Central memory CD8-positive, alpha-beta T cell (primary cell): ENCODE data around the gene ZC3H13.

Experiments used
- ATAC-seq: fragments of 150-1000 bp; cut with Tn5 transposase; replicated peaks from 2 replicates; pipeline ENCODE4 v1.10.0; 2022; ENCODE audit warnings: mild to moderate bottlenecking, moderate FRiP score, moderate number of reproducible peaks; ENCODE audit not compliant: poor library complexity, severe bottlenecking; ENCODE audit errors: extremely low read depth
- DNase-seq, 2 donors: peaks; one replicate each; pipeline ENCODE4 v3.0.0; 2021; ENCODE audit warnings: low spot score in 2 of 2
- H3K27ac Mint-ChIP-seq: one replicate; pipeline ENCODE4 v1.8.0; 2022; ENCODE audit warnings: low read depth, mild to moderate bottlenecking, moderate library complexity, mixed read lengths
- H3K27me3 Mint-ChIP-seq: one replicate; pipeline ENCODE4 v1.8.0; 2022; ENCODE audit warnings: mixed read lengths
- H3K36me3 Mint-ChIP-seq: one replicate; pipeline ENCODE4 v1.8.0; 2022; ENCODE audit warnings: mild to moderate bottlenecking, moderate library complexity, mixed read lengths; ENCODE audit not compliant: insufficient read depth
- H3K4me1 Mint-ChIP-seq: one replicate; pipeline ENCODE4 v1.8.0; 2022; ENCODE audit warnings: mixed read lengths
- H3K4me3 Mint-ChIP-seq: one replicate; pipeline ENCODE4 v1.8.0; 2022; ENCODE audit warnings: mild to moderate bottlenecking, moderate library complexity, mixed read lengths
- H3K9me3 Mint-ChIP-seq: one replicate; pipeline ENCODE4 v1.8.0; 2022; ENCODE audit warnings: mixed read lengths

Gene ZC3H13

GRCh38 chr13:46052319-46053161, at the start of gene ZC3H13:
Gene ZC3H13, minus strand, starts transcription at chr13:46052746. Its CDS starts 7,239 bp downstream, at chr13:46045507.
- Mint-ChIP-seq H3K4me3 (peak within 1 kb of the TSS; percentile 95), H3K9me3 (no peaks in the 10 kb centered on the region), H3K36me3 (peaks cover 8% of the 10 kb centered on the region), H3K4me1 (peaks cover 36% of the 10 kb centered on the region), H3K27me3 (peaks cover 33% of the 10 kb centered on the region), H3K27ac (peak within 1 kb of the TSS; percentile 100)
- ATAC-seq (peak; percentile 99), DNase-seq (peak; percentile 82 to 87)

GRCh38 chr13:46102255-46102605, 49.7 kb upstream of the ZC3H13 start:
- no peaks in the 10 kb centered on the region for H3K9me3 Mint-ChIP-seq
- DNase-seq (no peak), ATAC-seq (no peak)
- no peak overlapping the region for H3K27ac Mint-ChIP-seq
- no peak overlapping the region for H3K4me3 Mint-ChIP-seq
- H3K36me3 Mint-ChIP-seq: no peaks in the 10 kb centered on the region
- peaks cover 3% of the 10 kb centered on the region for H3K4me1 Mint-ChIP-seq
- peaks cover 7% of the 10 kb centered on the region for H3K27me3 Mint-ChIP-seq

GRCh38 chr13:46101484-46102254, 49.1 kb upstream of the ZC3H13 start:
- H3K4me1 Mint-ChIP-seq: no peaks in the 10 kb centered on the region
- ATAC-seq: no peak
- DNase-seq: no peak
- H3K36me3 Mint-ChIP-seq: no peaks in the 10 kb centered on the region
- H3K27ac Mint-ChIP-seq: no peak overlapping the region
- H3K9me3 Mint-ChIP-seq: no peaks in the 10 kb centered on the region
- H3K27me3 Mint-ChIP-seq: peaks cover 7% of the 10 kb centered on the region
- no peak overlapping the region for H3K4me3 Mint-ChIP-seq

GRCh38 chr13:46101002-46101401, 48.5 kb upstream of the ZC3H13 start:
- no peak for ATAC-seq
- Mint-ChIP-seq H3K36me3 (no peaks in the 10 kb centered on the region), H3K4me3 (no peak overlapping the region), H3K9me3 (no peaks in the 10 kb centered on the region), H3K27me3 (peaks cover 14% of the 10 kb centered on the region), H3K4me1 (no peaks in the 10 kb centered on the region), H3K27ac (no peak overlapping the region)
- no peak for DNase-seq

- no peak for ATAC-seq
- Mint-ChIP-seq H3K4me3 (no peak overlapping the region), H3K9me3 (no peaks in the 10 kb centered on the region), H3K27me3 (peaks cover 21% of the 10 kb centered on the region), H3K27ac (no peak overlapping the region), H3K36me3 (no peaks in the 10 kb centered on the region), H3K4me1 (no peaks in the 10 kb centered on the region)
- no peak for DNase-seq
Measured at GRCh38 chr13:46100191-46100815, 47.8 kb upstream of the ZC3H13 start.

- peaks cover 47% of the 10 kb centered on the region for H3K27me3 Mint-ChIP-seq
- DNase-seq (no peak), ATAC-seq (no peak)
- no peak overlapping the region for H3K4me3 Mint-ChIP-seq
- no peaks in the 10 kb centered on the region for H3K4me1 Mint-ChIP-seq
- no peak overlapping the region for H3K27ac Mint-ChIP-seq
- no peaks in the 10 kb centered on the region for H3K9me3 Mint-ChIP-seq
- no peaks in the 10 kb centered on the region for H3K36me3 Mint-ChIP-seq
Measured at GRCh38 chr13:46097663-46098062, 45.1 kb upstream of the ZC3H13 start.

- no peak overlapping the region for H3K27ac Mint-ChIP-seq
- ATAC-seq (no peak), DNase-seq (no peak)
- H3K4me3 Mint-ChIP-seq: no peak overlapping the region
- no peaks in the 10 kb centered on the region for H3K9me3 Mint-ChIP-seq
- no peaks in the 10 kb centered on the region for H3K36me3 Mint-ChIP-seq
- H3K4me1 Mint-ChIP-seq: no peaks in the 10 kb centered on the region
- peaks cover 54% of the 10 kb centered on the region for H3K27me3 Mint-ChIP-seq
Measured at GRCh38 chr13:46097015-46097414, 44.5 kb upstream of the ZC3H13 start.

GRCh38 chr13:46094478-46094877, 41.9 kb upstream of the ZC3H13 start:
- no peaks in the 10 kb centered on the region for H3K36me3 Mint-ChIP-seq
- H3K27me3 Mint-ChIP-seq: peaks cover 73% of the 10 kb centered on the region
- H3K9me3 Mint-ChIP-seq: no peaks in the 10 kb centered on the region
- ATAC-seq: no peak
- H3K27ac Mint-ChIP-seq: no peak overlapping the region
- H3K4me3 Mint-ChIP-seq: no peak overlapping the region
- no peak for DNase-seq
- no peaks in the 10 kb centered on the region for H3K4me1 Mint-ChIP-seq

- no peak for DNase-seq
- peaks cover 46% of the 10 kb centered on the region for H3K27me3 Mint-ChIP-seq
- no peaks in the 10 kb centered on the region for H3K36me3 Mint-ChIP-seq
- H3K4me3 Mint-ChIP-seq: no peak overlapping the region
- no peaks in the 10 kb centered on the region for H3K4me1 Mint-ChIP-seq
- no peak for ATAC-seq
- H3K27ac Mint-ChIP-seq: no peak overlapping the region
- no peaks in the 10 kb centered on the region for H3K9me3 Mint-ChIP-seq
Measured at GRCh38 chr13:46088821-46089562, 36.4 kb upstream of the ZC3H13 start.

- no peaks in the 10 kb centered on the region for H3K9me3 Mint-ChIP-seq
- no peak overlapping the region for H3K4me3 Mint-ChIP-seq
Measured at GRCh38 chr13:46087481-46087880, 34.9 kb upstream of the ZC3H13 start.

GRCh38 chr13:46086985-46087384, 34.4 kb upstream of the ZC3H13 start:
- no peaks in the 10 kb centered on the region for H3K9me3 Mint-ChIP-seq
- H3K27ac Mint-ChIP-seq: no peak overlapping the region
- ATAC-seq (no peak), DNase-seq (no peak)
- H3K27me3 Mint-ChIP-seq: peaks cover 26% of the 10 kb centered on the region
- H3K36me3 Mint-ChIP-seq: no peaks in the 10 kb centered on the region
- H3K4me3 Mint-ChIP-seq: no peak overlapping the region
- no peaks in the 10 kb centered on the region for H3K4me1 Mint-ChIP-seq

More at GRCh38 chr13:46087481-46087880, 34.9 kb upstream of the ZC3H13 start:
- H3K4me1 Mint-ChIP-seq: no peaks in the 10 kb centered on the region
- H3K36me3 Mint-ChIP-seq: no peaks in the 10 kb centered on the region
- DNase-seq (no peak), ATAC-seq (no peak)
- no peak overlapping the region for H3K27ac Mint-ChIP-seq
- peaks cover 31% of the 10 kb centered on the region for H3K27me3 Mint-ChIP-seq

- no peak overlapping the region for H3K4me3 Mint-ChIP-seq
- ATAC-seq (no peak), DNase-seq (no peak)
- peaks cover 21% of the 10 kb centered on the region for H3K27me3 Mint-ChIP-seq
- H3K27ac Mint-ChIP-seq: no peak overlapping the region
- no peaks in the 10 kb centered on the region for H3K9me3 Mint-ChIP-seq
- no peaks in the 10 kb centered on the region for H3K36me3 Mint-ChIP-seq
- H3K4me1 Mint-ChIP-seq: no peaks in the 10 kb centered on the region
Measured at GRCh38 chr13:46086421-46086922, 33.9 kb upstream of the ZC3H13 start.
